ENCODE results near the gene FCHSD2. TPM values are rescaled to one million over a fixed set of nuclear protein-coding genes. Genes with fewer than 3 reads are reported as not detected.
A peak's percentile ranks its signal among the peaks of the same experiment; 100 is the strongest.
"Not testable (repeated sequence)": the region's sequence is repeated elsewhere in the genome, so short reads cannot be mapped to it uniquely, and the experiment has no call there.

Gene FCHSD2
- total and polyA plus RNA-seq, 2 of the 13 experiments (the other 11 are each of a cell fraction or from before 2014, with no cell fraction given): 20.5 to 24.8 TPM

DNA sequence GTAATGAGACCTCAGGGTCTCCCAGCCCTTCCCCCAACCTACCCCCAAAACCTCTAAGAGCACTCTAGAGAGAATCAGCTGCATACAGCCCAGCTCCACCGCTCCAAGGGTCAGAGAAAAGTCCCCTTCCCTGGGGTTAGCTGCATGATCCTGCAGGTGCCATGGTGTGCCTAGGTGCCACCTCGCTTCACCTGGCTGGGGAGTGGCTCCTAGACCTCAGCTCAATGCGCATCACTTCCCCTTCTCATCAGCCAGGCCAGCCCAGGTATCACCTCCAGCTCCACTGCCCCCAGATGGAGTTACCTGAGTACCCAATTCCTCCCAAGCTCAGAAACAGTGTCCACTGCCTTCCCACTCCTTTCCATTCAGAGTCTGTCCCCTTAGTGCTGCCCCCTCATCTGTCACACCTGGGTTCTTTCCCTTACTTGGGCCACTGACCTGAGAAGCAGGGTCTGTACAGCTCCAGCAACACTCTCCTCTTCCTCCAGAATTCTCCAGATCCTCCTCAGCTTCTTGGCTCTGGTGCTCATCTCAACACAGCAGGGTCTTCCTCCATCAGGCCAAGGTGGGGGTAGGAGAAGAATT is 349.6 kb downstream of the FCHSD2 start (continued):
- TF ChIP-seq TARDBP (CRISPR knock-in tag; IDR thresholded peaks at IDR 0.05) (no peak), REL (CRISPR knock-in tag; conservative IDR thresholded peaks at IDR 0.05) (no peak), ZNF652 (CRISPR knock-in tag; IDR thresholded peaks at IDR 0.05; ENCODE audit: borderline replicate concordance, low read depth) (no peak), GLI4 (CRISPR knock-in tag; IDR thresholded peaks at IDR 0.05; ENCODE audit: borderline replicate concordance) (no peak), ZIK1 (CRISPR knock-in tag; IDR thresholded peaks at IDR 0.05; ENCODE audit: borderline replicate concordance, low read depth) (no peak), KDM5A (IDR thresholded peaks at IDR 0.05; ENCODE audit: borderline replicate concordance, low read length) (no peak), ZNF83 (CRISPR knock-in tag; IDR thresholded peaks at IDR 0.05; ENCODE audit: borderline replicate concordance) (no peak), ZNF30 (CRISPR knock-in tag; IDR thresholded peaks at IDR 0.05) (no peak)
- TF ChIP-seq, protein P1, sequence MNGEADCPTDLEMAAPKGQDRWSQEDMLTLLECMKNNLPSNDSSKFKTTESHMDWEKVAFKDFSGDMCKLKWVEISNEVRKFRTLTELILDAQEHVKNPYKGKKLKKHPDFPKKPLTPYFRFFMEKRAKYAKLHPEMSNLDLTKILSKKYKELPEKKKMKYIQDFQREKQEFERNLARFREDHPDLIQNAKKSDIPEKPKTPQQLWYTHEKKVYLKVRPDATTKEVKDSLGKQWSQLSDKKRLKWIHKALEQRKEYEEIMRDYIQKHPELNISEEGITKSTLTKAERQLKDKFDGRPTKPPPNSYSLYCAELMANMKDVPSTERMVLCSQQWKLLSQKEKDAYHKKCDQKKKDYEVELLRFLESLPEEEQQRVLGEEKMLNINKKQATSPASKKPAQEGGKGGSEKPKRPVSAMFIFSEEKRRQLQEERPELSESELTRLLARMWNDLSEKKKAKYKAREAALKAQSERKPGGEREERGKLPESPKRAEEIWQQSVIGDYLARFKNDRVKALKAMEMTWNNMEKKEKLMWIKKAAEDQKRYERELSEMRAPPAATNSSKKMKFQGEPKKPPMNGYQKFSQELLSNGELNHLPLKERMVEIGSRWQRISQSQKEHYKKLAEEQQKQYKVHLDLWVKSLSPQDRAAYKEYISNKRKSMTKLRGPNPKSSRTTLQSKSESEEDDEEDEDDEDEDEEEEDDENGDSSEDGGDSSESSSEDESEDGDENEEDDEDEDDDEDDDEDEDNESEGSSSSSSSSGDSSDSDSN (CRISPR knock-in tag; IDR thresholded peaks at IDR 0.05): no peak
- TF ChIP-seq, protein P2, sequence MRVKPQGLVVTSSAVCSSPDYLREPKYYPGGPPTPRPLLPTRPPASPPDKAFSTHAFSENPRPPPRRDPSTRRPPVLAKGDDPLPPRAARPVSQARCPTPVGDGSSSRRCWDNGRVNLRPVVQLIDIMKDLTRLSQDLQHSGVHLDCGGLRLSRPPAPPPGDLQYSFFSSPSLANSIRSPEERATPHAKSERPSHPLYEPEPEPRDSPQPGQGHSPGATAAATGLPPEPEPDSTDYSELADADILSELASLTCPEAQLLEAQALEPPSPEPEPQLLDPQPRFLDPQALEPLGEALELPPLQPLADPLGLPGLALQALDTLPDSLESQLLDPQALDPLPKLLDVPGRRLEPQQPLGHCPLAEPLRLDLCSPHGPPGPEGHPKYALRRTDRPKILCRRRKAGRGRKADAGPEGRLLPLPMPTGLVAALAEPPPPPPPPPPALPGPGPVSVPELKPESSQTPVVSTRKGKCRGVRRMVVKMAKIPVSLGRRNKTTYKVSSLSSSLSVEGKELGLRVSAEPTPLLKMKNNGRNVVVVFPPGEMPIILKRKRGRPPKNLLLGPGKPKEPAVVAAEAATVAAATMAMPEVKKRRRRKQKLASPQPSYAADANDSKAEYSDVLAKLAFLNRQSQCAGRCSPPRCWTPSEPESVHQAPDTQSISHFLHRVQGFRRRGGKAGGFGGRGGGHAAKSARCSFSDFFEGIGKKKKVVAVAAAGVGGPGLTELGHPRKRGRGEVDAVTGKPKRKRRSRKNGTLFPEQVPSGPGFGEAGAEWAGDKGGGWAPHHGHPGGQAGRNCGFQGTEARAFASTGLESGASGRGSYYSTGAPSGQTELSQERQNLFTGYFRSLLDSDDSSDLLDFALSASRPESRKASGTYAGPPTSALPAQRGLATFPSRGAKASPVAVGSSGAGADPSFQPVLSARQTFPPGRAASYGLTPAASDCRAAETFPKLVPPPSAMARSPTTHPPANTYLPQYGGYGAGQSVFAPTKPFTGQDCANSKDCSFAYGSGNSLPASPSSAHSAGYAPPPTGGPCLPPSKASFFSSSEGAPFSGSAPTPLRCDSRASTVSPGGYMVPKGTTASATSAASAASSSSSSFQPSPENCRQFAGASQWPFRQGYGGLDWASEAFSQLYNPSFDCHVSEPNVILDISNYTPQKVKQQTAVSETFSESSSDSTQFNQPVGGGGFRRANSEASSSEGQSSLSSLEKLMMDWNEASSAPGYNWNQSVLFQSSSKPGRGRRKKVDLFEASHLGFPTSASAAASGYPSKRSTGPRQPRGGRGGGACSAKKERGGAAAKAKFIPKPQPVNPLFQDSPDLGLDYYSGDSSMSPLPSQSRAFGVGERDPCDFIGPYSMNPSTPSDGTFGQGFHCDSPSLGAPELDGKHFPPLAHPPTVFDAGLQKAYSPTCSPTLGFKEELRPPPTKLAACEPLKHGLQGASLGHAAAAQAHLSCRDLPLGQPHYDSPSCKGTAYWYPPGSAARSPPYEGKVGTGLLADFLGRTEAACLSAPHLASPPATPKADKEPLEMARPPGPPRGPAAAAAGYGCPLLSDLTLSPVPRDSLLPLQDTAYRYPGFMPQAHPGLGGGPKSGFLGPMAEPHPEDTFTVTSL (CRISPR knock-in tag; IDR thresholded peaks at IDR 0.05; ENCODE audit: borderline replicate concordance): no peak

DNA sequence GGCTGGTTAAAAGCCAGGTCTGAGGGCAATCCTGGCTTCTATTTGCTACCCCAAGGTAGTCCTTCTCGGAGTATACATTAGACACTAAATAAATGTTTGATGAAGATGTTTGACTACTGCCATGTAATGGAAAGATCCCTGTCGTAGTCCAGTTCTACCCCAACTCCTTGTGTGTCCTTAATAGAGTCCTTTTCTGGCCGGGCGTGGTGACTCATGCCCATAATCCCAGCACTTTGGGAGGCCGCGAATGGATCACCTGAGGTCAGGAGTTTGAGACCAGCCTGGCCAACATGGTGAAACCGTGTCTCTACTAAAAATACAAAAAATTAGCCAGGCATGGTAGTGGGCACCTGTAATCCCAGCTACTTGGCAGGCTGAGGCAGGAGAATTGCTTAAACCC is 350.9 kb downstream of the FCHSD2 start:
- intact Hi-C loops (cut with micrococcal nuclease; ENCODE audit: unreplicated experiment); POLR2A ChIA-PET; ATAC-seq; H2AFZ ChIP-seq (ENCODE audit: low read length); DNase-seq (ENCODE audit: low spot score); H3K27me3 ChIP-seq (ENCODE audit: control insufficient read depth in 1 of 2, insufficient read depth in 2 of 2, low read length in 2 of 2); H3K4me3 ChIP-seq (replicated peaks in 1 of 3; ENCODE audit: insufficient read depth in 1 of 3, low read depth in 2 of 3, low read length in 3 of 3); H3K4me2 ChIP-seq (ENCODE audit: low read depth, low read length); H4K20me1 ChIP-seq (ENCODE audit: insufficient read depth, low read length); H3K36me3 ChIP-seq (replicated peaks in 1 of 2; ENCODE audit: control insufficient read depth in 1 of 2, insufficient read depth in 2 of 2, low read length in 2 of 2); H3K9ac ChIP-seq (ENCODE audit: insufficient read depth, low read depth, low read length); FAIRE-seq; BruUV-seq (replicated peaks); H3K9me3 ChIP-seq (ENCODE audit: low read length); CTCF ChIA-PET (ENCODE audit: low intra/inter-chr PET ratio, low total read pairs); H3K79me2 ChIP-seq (ENCODE audit: insufficient read depth, low read length): not testable (repeated sequence)
- in situ Hi-C loops (cut with HindIII; ENCODE audit: extremely low pct_ligation_motif_present, low pct_unique_long_range_greater_than_20kb): loop anchor here (5.0 kb wide), 1 partner anchor 39 kb away; the partner anchor contains the start of gene ARAP1
- WGBS (ENCODE audit: low lambda C conversion rate): 89% methylated on average over 7 of the region's 7 CpGs
- Histone ChIP-seq H3K4me1 (ENCODE audit: insufficient read depth, low read length) (peaks cover 79% of the 10 kb centered on the region), H3K27ac (ENCODE audit: extremely low read length, insufficient read depth, low read length) (peak overlapping the region; percentile 53)
